GM19397 (cell line): ENCODE results near the gene TTC12.

Experiments
- ATAC-seq: cut with Tn5 transposase; IDR thresholded peaks from one replicate; pipeline ENCODE4 v1.9.1; 2021; ENCODE audit warnings: mild to moderate bottlenecking, moderate library complexity; ENCODE audit not compliant: unreplicated experiment

Gene TTC12

DNA sequence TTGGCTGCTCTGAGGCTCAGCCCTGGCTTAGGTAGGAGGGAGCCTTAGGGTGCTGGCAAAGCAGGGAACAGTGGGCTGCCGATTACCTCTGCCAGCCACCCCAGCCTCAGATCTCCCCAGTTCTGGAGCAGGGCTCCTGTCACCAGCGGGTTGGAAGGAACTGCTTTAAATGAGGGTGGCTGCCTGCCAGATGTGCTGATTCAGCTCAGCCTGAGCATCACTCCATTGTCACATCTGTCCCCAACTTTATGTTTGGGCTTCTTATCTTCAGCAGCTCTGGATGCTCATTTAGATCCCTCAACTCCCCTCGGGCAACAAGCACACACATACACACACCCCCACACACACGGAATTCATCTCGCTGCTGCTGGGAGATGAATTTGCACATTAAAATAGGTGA, 56.3 kb downstream of the TTC12 start:
- no peak for ATAC-seq

DNA sequence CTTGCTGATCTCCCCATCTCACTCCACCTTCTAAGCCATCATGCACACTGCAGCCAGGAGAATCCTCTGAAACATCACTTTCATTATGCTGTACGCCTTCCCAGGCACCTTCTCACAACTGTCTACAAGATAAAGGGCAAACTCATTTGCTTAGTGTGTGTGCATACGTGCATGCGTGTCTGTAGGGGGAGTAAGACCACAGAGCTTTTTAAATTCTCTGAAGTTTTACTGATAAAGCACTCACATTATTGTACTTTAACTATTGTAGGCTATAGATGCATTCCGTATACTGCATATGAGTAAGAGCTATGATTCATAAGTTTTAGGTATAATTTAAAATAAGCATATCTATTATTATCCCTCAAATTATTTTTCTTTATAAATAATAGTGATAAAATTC, 57.9 kb downstream of the TTC12 start:
- ATAC-seq: no peak

DNA sequence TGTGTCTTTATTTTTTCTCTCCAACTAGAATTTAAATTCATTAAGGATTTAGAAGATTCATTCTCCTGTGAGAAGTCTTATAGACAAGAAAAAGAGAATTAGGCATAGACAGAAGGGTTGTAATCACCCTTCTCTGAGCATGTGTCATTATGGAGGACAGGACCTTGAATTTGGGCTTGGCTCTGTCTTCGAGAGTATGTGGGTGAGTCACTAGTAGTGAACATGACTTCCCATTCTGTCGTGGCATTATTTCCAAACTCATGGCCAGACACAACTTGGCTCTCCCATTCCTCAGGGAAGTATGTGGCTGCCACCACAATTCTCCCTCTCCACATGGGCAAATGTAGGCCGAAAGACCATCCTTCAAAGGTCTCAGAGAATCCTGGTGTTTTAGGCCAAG, 58.9 kb downstream of the TTC12 start:
- ATAC-seq: no peak

DNA sequence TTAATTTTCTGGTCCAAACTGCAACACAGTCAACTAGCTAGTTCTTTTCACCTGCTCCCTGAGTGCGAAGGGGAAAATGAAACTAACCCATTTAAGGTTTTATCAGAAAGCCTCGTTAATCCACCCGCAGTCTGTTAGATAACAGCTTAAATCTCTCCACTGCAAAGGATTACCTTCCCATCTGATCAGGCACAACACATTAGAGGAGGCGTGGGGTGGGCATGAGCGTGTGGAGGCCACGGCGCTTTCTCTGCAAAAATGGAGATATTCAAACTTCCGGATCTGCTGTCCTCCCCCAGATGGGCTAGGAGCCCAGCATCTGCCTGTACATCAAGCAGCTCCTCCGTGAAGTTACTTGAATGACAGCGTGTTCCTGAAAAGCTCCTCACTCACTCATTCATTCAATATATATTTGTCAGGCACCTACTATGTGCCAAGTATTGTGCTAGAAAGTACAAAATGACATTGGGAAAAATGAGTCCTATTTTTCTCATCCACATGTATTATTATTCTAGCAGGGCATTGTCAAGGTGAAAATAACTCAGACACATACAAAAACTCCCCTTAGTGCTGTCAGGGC, 59.7 kb downstream of the TTC12 start:
- ATAC-seq: no peak

DNA sequence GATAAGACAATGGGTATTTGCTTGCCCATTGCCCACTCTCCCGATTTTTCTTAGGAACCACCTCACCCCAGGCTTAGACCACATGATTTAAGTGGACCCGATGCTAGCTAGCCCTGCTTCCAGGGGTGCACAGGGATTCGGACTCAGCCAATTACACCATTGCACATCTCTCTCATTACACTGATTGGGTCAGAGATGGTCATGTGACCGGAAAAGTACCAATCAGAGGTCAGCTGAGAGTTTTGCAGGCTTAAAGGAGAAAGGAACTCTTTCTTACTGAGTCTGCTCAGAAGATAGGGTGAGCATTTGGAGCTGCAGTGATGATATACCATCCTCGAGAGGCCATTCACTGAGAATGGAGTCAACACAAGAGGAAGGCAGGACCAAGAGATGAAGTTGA, 61.0 kb downstream of the TTC12 start:
- no peak for ATAC-seq

DNA sequence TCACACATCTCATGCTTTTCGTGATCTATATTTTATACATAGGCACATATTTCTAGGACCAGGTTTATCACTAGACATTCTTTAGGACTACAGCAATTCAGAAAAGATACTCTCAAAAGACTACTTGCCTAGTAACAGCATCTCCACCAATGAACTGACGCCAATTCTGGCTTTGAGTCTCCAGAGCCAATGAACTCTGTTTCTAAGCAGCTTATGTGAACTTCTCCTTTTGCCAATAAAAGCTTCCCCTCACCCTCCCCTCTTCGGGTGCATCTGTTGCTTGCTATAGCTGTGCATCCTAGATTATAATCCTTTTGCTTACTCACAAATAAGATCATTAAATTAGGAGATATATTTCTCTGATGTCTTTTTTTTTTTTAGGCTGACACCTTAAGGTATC, 61.8 kb downstream of the TTC12 start:
- no peak for ATAC-seq

- no peak for ATAC-seq
Observed at GRCh38 chr11:113377681-113378412, 63.5 kb downstream of the TTC12 start.

GRCh38 chr11:113378692-113379091, 64.3 kb downstream of the TTC12 start:
- ATAC-seq: no peak

DNA sequence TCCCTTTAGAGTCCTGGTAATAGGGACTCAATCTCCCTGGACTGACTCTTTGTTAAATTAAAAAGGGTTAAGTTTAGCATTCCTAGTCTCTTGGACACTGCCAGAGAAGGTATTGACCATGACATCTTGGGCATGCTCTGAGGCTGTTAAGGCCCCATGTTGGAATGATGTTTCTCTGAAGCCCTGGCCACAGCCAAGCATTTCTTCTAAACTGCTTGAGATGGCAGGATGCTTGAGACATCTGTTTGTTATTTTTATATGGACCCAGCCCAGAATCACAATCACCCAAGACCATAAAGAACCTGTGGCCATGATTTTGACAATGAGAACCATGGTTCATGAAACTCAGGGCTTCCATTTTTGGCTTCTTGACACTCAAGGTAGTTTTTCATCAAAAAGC, 67.7 kb downstream of the TTC12 start:
- no peak for ATAC-seq

GRCh38 chr11:113384551-113384950, 70.2 kb downstream of the TTC12 start:
- ATAC-seq: no peak

GRCh38 chr11:113385749-113386148, 71.4 kb downstream of the TTC12 start:
- no peak for ATAC-seq

- no peak for ATAC-seq
Observed at GRCh38 chr11:113386866-113387265, 72.5 kb downstream of the TTC12 start.

DNA sequence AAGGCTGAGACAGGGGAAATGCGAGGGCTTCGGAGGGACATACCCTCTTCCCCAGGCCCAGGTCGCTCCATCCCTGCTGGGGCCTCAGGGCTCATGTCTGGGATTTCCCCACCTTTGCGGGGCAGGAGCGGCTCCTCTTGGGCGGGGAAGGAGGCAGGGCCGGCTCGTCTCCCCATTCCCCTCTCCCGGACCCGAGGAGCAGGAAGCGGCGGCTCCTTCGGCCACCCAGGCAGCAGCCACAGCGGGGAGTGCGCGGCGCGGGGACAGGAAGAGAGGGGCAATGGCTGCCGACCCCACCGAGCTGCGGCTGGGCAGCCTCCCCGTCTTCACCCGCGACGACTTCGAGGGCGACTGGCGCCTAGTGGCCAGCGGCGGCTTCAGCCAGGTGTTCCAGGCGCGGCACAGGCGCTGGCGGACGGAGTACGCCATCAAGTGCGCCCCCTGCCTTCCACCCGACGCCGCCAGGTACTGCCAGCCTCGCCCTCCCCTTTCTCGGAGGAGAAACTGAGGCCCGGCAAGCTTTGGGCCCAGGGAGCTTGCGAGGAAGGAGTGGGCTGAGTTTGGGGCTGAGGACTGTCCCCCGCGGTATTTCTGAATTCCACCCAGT, 73.3 kb downstream of the TTC12 start, which contains the start of gene ANKK1:
Gene ANKK1 (plus strand): TSS at position 175 of the 607 bp plus-strand sequence. CDS start 106 bp downstream, at position 281.
- ATAC-seq: no peak

DNA sequence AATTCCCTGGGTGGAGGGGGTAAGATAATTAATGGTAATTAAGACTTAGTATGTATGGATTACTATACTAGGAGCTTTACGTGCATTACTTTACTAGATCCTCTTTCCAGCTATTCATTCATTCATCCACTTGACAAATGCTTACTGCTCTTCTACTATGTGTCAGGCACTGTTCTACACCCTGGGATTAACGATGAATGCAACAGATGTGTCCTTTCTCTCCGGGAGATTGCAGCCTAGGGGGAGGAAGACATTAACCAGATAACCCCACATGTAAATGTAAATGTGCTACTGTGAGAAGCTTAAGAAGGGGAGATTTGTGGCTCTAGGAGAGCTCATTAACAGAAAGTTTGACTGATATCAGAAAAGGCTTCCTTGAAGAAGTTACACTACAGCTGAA, 74.9 kb downstream of the TTC12 start:
- no peak for ATAC-seq

GRCh38 chr11:113392236-113392921, 78.0 kb downstream of the TTC12 start:
- ATAC-seq: no peak

DNA sequence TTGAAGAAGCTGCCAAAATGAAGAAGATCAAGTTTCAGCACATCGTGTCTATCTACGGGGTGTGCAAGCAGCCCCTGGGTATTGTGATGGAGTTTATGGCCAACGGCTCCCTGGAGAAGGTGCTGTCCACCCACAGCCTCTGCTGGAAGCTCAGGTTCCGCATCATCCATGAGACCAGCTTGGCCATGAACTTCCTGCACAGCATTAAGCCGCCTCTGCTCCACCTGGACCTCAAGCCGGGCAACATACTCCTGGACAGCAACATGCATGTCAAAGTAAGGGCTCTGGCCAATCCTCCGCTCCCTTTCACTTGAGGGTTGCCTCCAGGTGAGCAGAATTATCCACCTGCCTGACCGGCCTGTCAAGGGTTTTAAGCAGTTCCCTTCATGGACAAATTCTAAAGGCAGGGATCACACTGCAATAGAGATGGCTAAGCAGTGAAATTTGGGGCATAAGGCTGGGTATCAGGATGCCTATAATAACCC, 79.2 kb downstream of the TTC12 start:
- no peak for ATAC-seq

DNA sequence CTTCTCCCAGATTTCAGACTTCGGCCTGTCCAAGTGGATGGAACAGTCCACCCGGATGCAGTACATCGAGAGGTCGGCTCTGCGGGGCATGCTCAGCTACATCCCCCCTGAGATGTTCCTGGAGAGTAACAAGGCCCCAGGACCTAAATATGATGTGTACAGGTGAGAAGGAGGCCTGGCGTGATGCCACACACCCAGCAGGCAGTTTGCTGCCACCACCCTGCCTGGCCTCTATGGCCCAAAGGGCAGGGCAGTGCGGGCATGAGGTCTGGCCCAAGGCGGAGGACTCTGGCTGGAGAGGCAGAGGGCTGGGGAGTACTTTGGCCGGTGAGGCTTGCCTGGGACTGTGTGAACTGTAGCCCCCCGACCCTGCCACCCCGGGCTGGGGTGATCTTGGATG, 80.5 kb downstream of the TTC12 start:
- ATAC-seq: no peak

GRCh38 chr11:113395782-113396336, 81.5 kb downstream of the TTC12 start:
- no peak for ATAC-seq

GRCh38 chr11:113396690-113397089, 82.3 kb downstream of the TTC12 start:
- no peak for ATAC-seq

- ATAC-seq: no peak
Observed at GRCh38 chr11:113397212-113397611, 82.8 kb downstream of the TTC12 start.

DNA sequence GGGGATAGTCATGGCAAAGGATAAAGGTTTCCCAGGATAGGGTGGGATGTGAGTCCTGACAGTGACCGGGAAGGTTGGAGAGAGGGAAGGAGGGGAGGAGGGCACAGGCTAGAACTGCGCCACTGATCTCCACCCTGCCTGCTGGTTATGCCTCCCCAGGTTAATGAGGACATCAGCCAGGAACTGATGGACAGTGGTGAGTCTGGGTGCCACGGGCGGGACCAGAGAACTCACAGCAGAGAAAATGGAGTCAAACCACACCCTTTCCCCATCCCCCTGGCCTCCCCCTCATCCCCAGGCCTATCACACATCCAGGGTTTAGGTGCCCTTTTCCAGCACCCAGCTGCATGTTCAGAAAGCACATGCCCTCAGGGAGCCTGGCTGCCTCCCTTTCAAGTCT, 83.4 kb downstream of the TTC12 start:
- ATAC-seq: no peak
